Midbrain (tissue), 1 donor: Measurements from ENCODE around the gene SKA2.
"Not testable (repeated sequence)": the region's sequence is repeated elsewhere in the genome, so short reads cannot be mapped to it uniquely, and the experiment has no call there.

Source experiments
- DNase-seq: peaks from one replicate; lab custom pipeline; 2025; lab: John Stamatoyannopoulos, UW

Gene SKA2

DNA sequence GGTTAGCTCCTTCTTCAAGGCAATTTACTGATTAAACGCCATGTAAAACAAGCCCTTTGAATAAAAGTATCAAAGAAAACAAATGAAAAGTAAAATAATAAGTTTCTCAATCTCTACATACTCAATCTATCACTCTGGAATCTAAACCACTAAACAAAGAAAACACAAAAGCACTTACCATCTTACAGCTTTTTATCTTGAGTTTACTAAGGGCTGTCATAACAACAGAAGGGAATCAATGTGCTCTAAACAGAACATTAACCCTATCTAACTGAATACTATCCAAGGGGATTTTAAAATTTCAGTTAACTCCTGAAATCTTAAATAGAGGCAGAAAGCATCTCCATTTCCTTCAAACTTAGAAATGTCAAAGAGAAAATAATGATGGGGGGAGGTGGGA is 3.4 kb downstream of the SKA2 start:
- no peak for DNase-seq

DNA sequence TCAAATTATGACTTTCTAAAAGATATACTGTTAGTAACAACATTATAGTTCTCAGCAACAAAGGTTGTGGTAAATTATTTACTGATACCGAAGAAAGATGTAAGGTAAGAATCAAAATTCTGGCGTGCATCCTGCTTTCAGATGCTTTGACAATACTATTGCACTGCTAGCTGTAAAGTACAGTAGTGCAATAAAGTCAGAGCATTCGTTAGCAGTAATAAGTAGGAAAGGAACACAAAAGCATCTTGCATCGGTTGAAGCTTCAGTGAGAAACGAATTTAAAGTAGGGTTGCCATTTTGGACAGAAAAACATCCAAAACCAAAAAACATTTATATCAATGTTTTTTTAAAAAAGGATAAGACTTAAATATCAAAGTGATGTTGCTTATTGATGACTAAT is 4.0 kb downstream of the SKA2 start:
- DNase-seq, result no peak

DNA sequence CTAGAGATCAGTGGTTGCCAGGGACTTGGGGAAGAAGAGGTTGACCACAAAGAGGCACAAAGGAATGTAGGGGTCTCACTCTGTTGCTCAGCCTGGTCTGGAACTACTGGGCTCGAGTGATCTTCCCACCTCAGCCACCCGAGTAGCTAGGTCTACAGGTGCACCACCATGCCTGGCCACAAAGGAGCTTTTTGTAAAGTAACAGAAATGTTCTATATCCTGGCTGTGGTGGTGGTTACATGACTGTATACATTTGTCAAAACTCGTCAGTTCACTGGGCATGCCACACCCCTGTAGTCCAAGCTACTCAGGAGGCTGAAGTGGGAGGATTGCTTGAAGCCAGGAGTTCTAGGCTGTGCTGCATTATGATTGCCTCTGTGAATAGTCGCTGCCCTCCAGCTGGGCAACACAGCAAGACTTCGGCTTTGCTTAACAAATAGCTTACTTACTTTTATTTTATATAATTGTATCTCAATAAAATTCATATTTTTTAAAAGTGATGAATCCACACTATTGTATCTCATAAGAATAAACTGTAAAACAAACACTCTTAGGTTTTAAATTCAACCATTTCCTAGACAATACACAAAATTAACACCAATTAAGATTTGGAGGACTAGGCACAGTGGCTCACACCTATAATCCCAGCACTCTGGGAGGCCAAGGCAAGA is 5.0 kb downstream of the SKA2 start:
- no peak for DNase-seq

DNA sequence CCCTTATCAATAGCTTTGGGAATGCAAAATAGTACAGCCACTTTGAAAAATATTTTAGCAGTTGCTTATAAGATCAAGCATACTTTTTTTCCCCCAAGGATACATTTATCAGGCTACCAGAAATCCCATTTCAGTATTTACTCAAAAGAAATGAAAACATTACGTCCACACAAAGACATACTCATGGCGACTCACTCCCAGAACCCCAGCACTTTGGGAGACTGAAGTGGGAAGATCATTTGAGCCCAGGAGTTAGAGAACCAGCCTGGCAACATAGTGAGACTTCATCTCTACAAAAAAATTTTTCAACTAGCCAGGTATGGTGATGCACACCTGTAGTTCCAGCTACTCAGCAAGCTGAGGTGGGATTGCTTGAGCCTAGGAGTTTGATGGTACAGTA is 5.9 kb downstream of the SKA2 start:
- DNase-seq, result no peak

DNA sequence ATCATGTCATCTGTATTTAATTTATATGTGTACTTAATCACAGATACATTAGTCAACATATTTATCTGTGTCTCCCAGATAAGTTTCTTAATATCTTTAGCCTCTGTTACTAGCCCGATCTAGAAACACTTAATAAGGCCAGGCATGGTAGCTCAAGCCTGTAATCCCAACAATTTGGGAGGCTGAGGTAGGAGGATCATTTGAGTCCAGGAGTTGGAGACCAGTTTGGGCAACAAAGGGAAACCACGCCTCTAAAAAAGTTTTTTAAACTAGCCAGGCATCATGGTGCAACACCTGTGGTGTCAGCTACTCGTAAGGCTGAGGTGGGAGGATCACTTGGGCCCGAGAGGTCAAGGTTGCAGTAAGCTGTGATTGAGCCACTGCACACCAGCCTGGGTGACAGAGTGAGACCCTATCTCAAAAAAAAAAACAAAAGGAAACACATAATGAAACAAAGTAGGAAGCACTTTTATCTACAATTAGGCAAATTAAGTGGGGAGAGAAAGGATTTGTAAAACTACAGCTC is 9.4 kb downstream of the SKA2 start:
- DNase-seq, result no peak

DNA sequence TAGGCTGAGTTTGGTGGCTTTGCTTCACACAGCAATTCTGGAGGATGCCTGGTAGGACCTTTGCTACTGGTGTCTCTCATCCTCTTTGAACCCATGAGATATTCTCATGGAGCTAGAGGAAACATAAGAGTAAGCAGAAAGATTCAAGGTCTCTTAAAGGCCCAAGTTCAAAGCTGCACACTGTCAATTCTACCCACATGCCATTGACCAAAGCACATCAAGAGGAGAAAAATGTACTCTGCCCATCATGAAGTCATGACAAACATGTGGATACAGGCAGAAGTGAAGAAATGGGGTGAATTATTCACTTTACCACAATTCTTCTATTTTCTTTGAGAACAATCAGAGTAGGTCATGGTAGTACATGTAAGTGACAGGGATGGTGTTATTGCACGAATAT is 13.1 kb downstream of the SKA2 start:
- no peak for DNase-seq

DNA sequence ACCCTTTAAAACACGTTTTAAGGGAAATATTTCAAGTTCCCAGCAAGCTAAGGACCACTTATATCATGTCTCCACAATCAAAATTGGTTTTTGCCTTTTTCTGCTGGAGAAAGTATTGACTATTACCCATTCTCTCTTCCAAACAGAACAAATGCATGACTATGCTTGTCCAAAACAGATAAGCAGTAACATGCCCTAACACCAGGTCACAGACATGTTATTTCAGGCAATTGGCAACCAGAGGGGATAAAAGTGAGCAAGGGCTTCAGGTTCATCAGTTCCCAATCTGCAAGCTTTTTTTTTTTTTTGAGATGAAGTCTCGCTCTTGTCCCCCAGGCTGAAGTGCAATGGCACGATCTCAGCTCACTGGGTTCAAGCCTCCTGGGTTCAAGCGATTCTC is 15.0 kb downstream of the SKA2 start:
- DNase-seq, result no peak

DNA sequence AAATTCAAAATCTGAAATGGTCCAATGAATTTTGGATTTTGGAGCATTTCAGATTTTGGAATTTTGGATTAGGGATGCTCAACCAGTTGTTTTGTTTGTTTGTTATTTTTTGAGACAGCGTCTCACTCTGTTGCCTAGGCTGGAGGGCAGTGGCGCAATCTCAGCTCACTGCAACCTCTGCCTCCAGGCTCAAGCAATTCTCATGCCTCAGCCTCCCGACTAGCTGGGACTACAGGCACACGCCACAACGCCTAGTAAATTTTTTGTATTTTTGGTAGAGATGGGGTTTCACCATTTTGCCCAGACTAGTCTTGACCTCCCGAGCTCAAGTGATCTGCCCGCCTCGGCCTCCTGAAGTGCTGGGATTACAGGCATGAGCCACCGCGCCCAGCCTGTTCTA is 16.6 kb downstream of the SKA2 start:
- DNase-seq, result not testable (repeated sequence)

DNA sequence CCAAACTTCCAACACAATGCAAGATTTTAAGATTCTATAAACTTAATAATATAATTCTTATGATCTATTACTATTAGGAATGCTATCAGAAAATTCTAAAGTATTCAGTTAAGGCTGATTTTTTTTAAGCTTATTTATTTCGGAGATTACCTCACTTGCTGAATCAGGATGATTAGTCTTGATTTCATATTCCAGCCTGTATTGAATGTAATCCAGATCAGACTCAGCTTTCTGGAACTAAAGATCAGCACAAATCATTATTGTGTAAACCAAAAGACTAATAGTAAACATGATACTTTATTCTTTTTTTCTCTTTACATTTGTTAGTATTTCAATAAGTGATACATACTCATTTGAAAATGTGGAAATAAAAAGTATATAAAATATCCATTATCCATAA is 23.9 kb downstream of the SKA2 start:
- no peak for DNase-seq

DNA sequence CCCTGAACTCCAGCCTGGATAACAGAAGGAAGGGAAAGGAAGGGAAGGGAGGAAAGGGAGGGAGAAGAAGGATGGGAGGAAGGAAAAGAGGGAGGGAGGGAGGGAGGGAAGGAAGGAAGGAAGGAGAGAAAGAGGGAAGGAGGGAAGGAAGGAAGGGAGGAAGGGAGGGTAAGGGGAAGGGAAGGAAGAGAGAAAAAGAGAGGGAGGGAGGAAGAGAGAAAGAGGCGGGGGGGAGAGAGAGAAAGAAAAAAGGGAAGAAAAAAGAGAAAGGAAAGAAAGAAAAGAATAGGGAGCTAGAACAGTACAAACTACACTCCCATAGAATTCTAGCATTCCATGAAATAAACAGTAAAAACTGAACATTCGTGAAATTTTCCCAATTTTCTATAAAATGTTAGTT is 25.2 kb downstream of the SKA2 start:
- DNase-seq, result no peak

DNA sequence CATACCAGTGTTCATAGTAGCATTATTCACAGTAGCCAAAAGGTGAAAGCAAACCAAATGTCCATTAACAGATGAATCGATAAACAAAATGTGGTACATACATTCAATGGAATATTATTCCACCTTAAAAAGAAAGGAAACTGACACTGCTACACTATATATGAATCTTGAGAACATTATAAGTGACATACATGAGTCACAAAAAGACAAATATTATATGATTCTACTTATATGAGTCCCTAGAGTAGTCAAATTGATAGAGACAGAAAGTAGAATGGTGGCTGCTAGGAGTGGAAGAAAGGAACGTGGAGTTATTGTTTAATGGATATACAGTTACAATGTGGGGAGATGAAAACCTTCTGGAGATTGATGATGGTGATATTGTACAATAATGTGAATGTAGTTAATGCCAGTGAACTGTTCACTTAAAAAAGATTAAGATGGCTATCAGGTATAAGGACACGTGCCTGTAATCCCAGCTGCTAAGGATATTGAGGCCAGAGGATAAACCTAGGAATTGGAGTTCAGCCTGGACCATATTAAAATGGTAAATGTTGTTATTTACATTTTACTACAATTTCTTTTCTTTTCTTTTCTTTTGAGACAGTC is 28.1 kb downstream of the SKA2 start:
- no peak for DNase-seq

DNA sequence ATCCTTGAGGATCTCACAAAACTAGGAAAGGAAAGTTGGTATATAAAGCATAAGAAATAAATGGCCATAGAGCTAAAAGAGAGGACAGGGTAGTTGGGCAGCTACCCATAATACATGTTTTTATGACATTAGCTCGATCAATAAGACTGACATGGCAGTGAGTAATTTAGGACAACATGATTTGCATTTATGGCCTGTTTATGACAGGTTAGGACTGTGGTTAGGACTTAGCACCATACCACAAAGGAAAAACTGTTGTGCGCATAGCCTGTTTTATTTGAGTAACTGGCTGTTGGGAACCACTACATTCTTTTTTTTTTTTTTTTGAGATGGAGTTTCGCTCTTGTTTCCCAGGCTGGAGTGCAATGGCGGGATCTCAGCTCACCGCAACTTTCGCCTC is 30.3 kb downstream of the SKA2 start:
- no peak for DNase-seq

DNA sequence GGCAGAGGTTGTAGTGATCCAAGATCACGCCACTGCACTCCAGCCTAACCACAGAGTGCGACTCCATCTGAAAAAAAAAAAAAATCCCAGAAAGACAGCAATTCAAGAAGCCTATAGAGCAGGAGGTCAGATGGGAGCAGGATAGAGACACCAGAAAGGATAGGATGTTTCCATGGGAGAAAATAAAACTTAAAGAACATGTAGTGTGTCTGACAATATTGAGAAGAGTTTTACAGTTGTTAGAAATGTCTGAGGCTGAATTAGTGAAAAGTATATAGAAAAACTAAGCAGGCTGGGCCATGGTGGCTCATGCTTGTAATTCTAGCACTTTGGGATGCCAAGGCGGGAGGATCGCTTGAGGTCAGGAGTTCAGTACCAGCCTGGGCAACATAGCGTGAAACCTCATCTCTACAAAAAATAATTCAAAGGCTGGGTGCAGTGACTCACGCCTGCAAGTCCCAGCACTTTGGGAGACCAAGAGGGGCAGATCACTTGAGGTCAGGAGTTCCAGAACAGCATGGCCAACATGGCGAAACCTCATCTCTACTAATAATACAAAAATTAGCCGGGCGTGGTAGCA is 33.0 kb downstream of the SKA2 start:
- DNase-seq, result no peak

DNA sequence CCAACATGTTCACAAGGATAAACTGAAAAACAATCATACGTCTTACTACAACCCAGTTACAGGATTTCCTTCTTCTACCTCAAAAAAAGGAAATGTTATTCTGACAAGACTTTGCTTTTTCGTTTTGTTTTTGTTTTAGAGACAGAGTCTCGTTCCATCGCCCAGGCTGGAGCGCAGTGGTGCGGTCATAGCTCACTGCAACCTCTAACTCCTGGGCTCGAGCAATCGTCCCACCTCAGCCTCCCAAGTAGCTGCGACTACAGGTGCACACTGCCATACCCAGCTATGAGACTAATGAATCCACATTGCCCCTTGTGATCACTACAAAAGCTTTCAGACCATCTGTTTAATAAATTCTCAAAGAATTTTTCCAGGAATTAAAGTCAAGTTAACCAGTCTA is 39.5 kb downstream of the SKA2 start:
- DNase-seq, result no peak

DNA sequence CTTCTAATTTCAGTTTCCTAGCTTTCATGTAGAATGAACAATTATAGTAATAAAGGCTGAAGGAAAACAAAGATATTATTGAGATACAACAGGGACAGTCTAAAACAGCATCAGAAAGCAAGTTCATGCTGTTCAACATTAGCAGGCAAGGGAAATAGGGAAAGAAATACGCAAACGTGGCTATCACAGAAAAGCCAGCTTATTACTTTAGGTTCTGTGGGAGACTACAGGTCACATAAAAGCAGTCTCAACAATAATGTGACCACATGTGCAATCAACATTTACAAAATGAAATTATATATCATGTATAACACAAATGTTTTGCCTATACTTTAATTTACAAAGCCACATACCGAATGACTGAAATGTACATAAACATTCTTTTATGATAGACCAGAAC is 43.4 kb downstream of the SKA2 start:
- no peak for DNase-seq

DNA sequence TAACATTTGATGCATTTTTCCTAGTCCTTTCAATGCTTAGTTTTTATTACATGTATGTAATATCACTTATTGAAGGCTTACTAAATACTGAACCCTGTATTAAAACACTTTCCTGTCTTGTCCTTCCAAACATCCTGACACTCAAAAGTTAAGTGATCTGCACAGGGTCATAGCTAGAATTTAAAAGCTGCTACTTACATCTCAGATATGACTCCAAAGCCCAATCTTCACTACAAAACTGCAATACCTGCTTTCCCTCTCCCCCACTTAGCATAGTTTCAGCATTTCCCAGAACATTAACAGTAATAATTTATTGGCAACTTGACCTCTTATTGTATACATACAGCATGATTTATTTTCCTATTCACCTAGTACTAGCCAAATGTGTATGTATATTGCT is 44.0 kb downstream of the SKA2 start:
- DNase-seq, result no peak

DNA sequence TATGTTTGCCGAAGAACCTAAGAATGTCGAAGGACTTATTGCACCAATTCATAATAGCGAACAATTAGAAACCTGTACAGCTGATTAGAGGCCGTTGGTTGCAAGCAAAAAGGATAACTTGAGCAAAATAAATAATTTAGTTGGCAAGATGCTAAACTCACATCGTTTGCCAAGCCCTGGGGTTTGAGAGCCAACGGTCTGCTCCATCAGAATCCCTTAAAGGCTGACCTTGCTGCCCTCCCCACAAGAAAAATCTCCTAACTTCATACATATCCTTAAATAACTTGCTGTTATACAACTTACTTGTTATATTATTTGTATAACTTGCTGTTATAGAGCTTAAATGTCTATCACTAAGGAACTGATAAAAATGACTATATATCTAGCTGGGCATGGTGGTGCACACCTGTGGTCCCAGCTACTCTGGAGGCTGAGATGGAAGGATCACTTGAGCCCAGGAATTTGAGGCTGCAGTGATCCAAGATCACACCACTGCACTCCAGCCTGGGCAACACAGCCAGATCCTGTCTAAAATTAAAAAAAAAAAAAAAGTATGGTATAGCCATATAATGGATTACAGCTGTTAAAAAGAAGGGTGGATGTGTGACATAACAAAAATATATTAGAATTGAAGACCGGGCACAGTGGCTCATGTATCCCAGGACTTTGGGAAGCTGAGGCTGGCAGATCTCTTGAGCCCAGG is 46.4 kb downstream of the SKA2 start:
- no peak for DNase-seq

DNA sequence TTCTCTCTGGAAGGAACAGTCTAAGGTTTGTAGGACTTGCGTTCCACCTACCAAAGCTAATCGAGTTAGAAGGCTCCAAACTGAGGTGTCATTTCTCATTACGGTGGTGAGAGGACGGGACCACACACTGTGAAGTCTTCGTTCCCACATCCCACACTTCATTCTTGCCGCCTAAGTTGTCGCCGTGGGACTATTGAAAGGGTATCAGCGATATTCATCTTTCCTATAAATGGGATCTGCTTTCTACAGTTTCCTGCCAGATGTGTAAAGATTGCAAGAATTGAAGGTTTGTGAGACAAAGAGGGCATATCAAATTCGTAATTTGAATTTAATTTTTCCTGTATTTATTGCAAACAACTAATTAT is 47.7 kb downstream of the SKA2 start:
- no peak for DNase-seq

DNA sequence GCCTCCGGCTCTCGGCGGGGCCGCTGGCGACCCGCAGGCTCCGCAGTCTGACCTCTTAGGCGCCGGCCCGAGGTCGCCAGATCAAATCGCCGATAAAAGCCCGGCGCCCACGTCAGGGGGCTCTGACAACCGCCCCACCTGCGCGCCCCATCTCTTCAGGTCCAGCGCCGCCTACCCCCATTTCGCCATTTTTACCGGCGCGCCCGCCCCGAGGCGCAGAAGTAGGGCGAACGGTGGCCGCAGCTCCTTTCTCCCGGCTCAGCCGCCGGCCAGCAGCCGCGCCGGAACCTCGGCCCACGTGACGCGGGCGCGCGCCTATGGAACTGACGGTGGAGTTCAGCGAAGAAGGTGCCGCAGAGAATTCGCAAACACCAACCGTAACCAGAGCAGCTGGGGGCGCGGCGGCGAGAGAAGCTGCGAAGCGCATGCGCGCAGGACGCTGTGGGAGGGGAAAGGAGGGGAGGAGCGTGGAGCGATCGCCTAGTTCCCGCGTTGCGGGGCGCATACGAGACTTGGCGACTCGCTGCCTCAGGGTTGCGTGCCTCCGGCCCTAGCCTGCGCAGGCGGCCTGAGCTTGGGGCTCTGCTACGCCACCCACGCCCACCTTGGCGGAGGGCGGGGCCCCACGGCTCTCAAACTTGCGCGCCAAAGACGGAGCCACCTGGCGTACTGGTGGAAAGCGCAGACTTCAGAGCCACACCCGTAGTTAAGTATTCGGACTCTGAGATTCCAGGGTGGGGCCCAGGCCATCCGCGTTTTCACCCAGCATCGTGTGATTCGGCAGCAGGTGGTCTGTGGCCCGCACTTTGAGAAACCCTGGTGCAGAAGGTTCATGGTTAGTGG is 48.3 kb downstream of the SKA2 start, which contains the start of gene TRIM37:
TRIM37 (minus strand) TSS at position 418 of the 843 bp plus-strand sequence. CDS start 419 bp downstream, outside the sequence.
- DNase-seq, result peak; percentile 98

DNA sequence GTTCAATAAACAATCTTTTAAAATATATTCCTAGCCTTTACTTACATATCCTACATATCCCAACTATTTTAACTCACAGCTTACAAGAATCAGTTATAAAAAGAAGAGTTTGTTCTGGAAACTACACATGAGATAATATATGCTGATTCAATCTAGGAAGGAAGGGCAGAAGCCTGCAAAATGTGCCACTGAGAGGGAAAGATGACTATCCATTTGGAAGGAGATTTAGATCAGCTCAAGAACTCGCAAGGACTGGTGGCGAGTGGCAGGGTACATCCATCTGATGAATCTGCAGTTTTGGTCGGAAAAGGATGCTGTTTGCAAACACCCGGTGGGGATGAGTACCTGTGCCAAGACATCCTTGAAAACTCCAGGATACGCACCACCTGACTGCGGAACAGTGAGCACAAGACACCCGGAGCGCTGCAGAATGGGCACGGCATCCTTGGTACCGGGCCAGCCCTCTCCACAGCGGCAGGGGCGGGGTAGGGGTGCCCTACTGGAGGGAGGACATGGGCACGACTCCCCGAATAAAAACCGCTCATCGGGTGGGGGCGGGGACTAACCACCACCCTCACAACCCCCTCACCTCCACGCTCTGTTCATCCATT is 49.0 kb downstream of the SKA2 start:
- DNase-seq, result peak; percentile 46

DNA sequence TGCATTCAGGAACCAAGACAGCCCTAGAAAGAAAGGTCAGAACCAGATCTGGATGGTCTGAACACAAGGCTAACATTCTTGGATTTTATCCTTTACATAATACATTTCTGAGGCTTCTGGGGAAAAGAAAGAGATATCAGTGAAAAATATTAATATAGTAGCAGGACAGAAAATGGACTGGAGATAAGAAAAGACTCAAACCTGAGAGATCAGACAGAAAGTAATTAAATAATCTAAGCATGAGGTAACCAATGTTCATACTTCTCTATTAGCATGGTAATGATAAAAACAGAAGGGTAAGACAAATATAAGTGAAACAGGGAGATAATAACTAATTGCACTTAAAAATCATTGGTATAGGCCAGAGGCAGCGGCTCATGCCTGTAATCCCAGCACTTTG is 53.8 kb downstream of the SKA2 start:
- no peak for DNase-seq

DNA sequence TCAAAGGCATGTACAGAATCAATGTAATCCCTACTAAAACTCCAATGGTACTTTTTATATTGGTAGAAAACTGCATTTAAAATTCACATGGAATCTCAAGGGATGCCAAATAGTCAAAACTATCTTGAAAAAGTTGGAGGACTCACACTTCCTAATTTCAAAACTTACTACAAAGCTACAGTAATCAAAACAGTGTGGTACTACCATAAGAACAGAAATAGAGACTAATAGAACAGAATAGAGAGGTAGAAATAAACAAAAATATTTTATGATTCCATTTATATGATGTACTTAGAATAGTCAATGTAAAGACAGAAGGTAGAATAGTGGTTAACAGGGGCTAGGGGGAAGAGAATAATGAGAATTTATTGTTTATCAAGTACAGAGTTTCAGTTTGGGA is 57.1 kb downstream of the SKA2 start:
- DNase-seq, result no peak
